Globus pallidus (tissue), 1 donor: Measurements from ENCODE around the gene DEPDC7.
"Not testable (repeated sequence)": the region's sequence is repeated elsewhere in the genome, so short reads cannot be mapped to it uniquely, and the experiment has no call there.

Source experiments
- DNase-seq: peaks from one replicate; pipeline ENCODE4 v3.0.0-alpha.2; 2015; ENCODE audit warnings: low spot score

Gene DEPDC7

GRCh38 chr11:33025339-33025722, 9.7 kb downstream of the DEPDC7 start:
- DNase-seq, result no peak

DNA sequence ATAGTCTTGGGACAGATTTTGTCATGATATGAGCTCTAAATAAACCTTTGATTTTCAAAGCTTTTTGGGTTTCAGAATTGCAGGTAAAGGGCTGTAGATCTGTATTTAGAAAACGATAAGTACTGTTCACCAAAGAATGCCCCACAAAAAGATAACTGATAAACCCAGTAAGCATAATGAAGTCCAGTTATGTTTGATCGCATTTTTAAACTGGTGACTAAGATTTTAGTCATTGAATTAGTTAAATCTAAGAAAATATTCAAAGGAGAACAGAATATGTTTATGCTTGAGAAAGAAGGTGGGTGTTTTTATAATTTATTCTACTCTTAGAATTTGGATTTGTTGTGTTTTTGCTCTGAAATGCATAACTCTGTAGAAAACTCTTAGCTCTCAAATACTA, 11.6 kb downstream of the DEPDC7 start:
- DNase-seq, result no peak

DNA sequence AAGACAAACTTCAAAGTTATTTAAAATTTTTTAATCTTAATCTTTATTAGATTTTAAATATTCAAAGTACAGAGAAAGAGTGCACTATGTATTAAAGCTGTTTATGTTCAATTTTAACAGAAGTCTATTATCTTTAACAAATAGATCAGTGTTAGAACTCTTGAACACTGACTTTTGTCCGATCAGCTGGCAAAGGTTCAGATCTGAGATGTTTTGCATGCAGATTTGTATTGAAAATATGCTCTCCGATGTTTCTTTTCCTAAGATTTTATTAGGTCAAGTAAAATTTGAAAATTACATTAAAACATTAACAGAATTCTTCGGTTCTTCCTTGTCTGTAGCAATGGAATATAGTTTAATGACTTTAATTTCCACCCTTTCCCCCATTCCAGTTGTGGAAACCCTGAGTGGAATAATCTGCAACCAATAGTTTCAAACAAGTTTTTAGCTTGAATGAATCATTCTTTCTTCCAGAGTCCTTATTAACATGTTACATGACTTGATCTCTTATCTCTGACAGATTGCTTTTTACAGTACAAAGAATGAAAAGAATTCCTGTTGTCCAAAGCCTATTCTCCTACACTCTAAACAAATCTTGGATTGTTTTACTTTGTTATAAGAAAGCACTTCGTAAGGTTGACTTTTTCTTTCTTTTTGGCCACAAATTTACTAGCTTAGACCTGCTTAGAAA, 12.3 kb downstream of the DEPDC7 start:
- peak; percentile 67 for DNase-seq

GRCh38 chr11:33028537-33028914, 12.8 kb downstream of the DEPDC7 start:
- no peak for DNase-seq

GRCh38 chr11:33029218-33029617, 13.5 kb downstream of the DEPDC7 start:
- not testable (repeated sequence) for DNase-seq

GRCh38 chr11:33033493-33033892, 17.8 kb downstream of the DEPDC7 start:
- DNase-seq, result no peak

DNA sequence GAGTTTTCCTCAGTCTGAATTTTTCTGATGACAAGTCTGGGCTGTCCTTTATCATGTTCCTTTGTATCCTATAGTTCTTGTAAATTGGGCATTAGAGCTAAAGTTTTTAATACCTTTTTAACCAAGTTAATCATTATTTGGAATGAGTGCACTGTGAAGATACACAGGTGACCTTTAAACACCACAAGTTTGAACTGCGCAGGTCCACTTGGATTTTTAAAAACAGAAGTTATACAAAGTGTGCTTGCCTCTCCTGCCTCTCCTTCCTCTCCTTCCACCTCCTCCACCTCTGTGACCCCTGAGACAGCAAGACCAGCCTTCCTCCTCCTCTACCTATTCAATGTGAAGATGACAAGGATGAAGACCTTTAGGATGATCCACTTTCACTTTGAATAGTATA, 19.3 kb downstream of the DEPDC7 start:
- no peak for DNase-seq

DNA sequence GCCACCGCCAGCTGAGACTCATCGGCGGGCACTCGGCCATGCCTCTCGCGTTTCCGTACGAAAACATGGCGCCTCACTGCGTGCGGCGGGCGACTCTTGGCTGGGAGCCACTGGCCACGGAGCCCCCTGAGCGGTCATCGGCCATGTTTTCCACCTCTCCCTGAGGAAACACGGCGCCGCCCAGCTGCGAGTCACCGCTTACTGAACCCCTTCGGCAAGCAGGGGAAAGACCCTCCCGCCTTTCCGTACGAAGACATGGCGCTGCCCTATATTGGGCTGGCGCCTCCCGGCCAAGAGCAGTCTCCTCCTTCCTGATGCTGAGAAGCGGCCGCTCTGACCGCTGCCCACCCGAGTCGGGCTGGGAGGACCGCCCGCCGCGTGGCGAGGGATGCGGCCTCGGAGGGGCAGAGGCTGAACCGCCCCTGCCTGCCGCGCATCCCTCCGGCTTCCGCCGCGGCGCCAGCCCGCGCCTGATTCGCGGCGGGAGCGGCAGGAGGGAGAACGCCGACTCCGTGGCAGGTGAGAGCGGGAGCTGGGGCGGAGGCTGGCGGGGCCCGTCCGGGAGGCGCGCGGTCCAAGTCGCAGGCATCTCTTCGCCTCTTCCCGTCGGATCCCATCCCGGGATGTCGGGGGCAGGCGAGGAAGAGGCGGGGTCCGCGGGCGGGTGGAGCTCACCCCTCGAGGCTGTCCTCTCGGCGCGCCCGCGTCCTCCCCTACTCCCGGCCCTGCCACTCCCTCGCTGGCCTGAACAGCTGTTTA, 23.8 kb downstream of the DEPDC7 start, which contains the start of gene TCP11L1:
TCP11L1 (plus strand) TSS at position 299 of the 759 bp plus-strand sequence. CDS start 4,202 bp downstream, outside the sequence.
- peak; percentile 94 for DNase-seq

DNA sequence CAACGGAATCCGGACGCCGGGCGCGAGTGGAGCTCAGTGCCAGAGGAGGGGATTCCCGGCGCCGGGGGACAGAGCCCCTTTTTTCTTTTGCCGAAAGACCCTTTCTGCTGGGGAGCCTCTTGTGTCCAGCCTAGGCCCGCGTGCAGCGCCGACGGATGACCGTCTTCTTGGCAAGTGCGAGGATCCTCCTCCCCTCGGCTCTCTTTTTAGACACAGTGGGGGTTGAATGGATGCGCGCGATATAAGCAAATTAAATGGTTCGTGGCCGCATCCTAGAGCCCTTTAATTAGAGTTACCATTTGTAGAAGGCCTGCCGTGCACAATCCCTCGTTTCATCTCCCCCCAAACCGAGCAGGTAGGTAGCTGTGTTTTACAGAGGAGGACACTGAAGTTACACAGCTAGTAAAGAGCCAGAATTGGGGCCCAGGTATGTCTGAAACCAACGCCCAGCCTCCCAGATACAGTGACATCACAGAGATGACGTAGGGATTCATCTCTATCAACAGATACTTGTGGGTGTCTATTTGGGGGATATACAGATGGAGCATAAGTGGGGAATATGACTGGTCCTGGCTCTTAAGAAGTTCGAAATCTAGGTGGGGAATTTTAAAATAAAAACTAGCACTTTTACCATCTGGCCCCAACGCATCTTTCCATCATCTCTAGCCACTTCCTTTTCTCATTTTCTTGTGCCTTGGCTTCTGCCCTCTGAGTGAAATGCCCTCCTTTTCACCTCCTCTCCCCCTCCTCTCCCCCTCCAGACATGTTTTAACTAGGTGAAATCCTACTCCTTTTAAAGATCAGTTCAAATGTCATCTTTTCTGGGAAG, 24.6 kb downstream of the DEPDC7 start:
- DNase-seq, result no peak

DNA sequence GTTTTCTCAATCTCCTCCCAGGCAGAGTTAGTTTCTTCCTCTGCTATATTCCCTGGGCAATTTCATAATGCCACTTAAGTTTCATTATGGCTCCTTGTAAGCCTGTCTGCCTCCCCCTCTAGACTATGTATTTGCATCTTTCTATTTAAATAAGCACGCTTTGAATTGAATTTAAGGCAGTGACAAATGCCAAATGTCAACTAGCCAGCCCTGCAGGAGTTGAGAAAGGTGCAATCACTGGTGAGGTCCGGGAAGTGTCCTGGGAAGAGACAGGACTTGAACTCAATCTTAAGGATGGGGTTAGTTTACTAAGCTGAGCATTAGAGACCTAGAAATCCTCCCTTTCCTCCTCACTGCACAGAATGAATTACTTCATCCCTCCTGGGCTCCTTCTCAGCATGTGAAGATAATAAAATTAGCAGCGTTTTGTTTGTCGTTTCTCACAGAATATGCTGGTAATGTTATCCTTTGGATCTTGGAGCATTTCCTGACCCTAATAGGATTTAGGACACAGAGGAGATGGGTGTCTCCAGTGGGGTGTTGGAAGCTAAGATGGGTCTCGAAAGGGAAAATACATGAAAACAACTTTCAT, 25.3 kb downstream of the DEPDC7 start:
- DNase-seq, result no peak

DNA sequence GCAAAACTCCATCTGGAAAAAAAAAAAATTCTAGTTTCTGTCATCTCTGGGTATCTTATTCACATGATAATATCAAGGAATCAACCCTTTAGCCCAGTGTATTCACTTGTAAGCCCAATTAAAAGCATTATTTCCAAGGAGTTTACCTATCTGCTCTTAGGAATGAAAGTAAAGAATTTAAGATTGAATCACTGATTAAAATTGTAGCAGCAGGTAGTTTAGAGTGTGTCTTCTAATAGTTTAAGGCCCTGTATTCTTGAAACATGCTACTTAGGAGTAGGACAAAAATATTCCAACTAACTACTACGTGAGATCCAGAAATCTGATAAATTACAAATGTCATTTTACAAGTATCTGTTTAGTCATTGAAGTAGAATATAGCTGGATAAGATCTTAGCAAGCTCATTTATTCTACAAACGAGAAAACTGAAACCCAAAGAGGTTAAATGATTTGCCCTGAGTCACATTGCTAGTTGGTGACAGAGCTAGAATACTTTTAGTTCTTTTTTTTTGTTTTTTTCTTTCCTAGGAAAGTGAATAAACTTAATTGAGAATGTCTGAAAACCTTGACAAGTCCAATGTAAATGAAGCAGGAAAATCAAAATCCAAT, 27.6 kb downstream of the DEPDC7 start:
- no peak for DNase-seq

DNA sequence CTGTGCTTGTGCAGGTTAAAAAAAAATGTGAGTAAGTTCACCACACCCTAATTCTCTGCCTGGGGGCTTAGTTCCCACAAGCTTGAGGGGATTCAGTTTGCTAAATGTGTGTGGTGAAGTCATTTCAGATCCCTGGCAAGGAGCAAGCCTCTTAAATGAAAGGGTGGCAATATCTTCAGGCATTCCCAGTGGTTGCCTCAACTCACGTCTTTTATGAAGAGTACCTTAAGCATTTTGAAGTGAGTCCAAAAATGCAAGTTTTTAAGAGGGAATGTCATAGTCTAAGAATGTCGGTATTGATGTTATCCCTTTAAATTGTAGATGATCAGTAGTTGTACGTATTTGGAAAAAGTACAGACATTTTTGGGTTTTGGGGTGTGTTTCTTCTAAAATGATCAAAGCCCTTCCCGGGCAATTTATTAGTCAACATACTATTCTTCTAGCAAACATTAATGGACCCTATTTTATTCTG, 28.6 kb downstream of the DEPDC7 start:
- no peak for DNase-seq

- DNase-seq, result no peak
Observed at GRCh38 chr11:33045551-33046255, 30.0 kb downstream of the DEPDC7 start.

DNA sequence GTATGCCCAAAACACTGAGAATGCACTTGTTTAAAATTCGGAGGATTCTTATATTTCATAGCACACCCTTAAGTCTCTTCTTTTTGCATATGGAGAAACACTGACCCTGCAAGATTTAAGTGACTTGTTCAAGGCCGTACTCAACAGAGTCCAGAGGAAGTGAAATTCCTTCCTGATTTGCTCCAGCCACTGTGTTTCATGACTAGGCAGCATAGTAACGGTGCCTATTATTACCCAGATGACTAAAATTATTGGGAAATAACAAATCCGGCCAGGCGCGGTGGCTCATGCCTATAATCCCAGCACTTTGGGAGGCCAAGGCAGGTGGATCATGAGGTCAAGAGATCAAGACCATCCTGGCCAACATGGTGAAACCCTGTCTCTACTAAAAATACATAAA, 33.0 kb downstream of the DEPDC7 start:
- not testable (repeated sequence) for DNase-seq

GRCh38 chr11:33049565-33050408, 34.1 kb downstream of the DEPDC7 start:
- DNase-seq, result not testable (repeated sequence)

GRCh38 chr11:33052231-33052630, 36.6 kb downstream of the DEPDC7 start:
- DNase-seq, result no peak

- DNase-seq, result no peak
Observed at GRCh38 chr11:33055375-33055774, 39.7 kb downstream of the DEPDC7 start.

DNA sequence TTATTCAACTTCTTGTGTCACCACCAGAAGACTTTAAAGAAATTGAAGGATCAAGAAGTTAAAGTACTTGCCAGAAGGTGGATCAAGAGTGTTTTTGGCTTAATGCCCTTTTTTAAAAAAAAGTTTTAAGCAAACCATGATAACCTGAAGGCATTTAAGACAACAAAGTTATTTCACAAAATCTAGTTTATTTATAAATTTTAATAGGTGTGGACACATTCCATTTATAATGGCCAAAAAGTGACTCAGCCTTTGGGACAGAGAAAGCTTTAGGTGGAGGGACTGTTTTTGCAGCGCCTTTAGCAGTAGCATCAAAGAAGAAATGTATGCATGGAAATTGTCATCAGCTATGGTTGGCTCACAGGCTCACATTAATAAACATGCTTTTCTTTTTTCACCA, 41.6 kb downstream of the DEPDC7 start:
- DNase-seq, result no peak

GRCh38 chr11:33059331-33060007, 43.8 kb downstream of the DEPDC7 start:
- DNase-seq, result no peak
